ENCODE data around the gene HPSE.
"Not testable (repeated sequence)": the region's sequence is repeated elsewhere in the genome, so short reads cannot be mapped to it uniquely, and the experiment has no call there.

Gene HPSE

GRCh38 chr4:83329521-83330110, 5.0 kb downstream of the HPSE start:
- TF ChIP-seq TAF1 (IDR thresholded peaks at IDR 0.05; ENCODE audit: borderline replicate concordance, low read depth, low read length) (no peak), POLR2AphosphoS5 (IDR thresholded peaks at IDR 0.05; ENCODE audit: low read depth, low read length) (no peak), POLR2A (IDR thresholded peaks at IDR 0.05; ENCODE audit: low read depth, low read length) (no peak)
- DNase-seq (ENCODE audit: insufficient read length) (no peak), FAIRE-seq (no peak)

- DNase-seq (ENCODE audit: insufficient read length) (no peak), FAIRE-seq (no peak)
- TF ChIP-seq POLR2A (IDR thresholded peaks at IDR 0.05; ENCODE audit: low read depth, low read length) (no peak), TAF1 (IDR thresholded peaks at IDR 0.05; ENCODE audit: borderline replicate concordance, low read depth, low read length) (no peak), POLR2AphosphoS5 (IDR thresholded peaks at IDR 0.05; ENCODE audit: low read depth, low read length) (no peak)
Measured at GRCh38 chr4:83328521-83329187, 6.0 kb downstream of the HPSE start.

- FAIRE-seq, result no peak
- DNase-seq (ENCODE audit: insufficient read length), result no peak
- TF ChIP-seq TAF1 (IDR thresholded peaks at IDR 0.05; ENCODE audit: borderline replicate concordance, low read depth, low read length) (no peak), POLR2AphosphoS5 (IDR thresholded peaks at IDR 0.05; ENCODE audit: low read depth, low read length) (no peak), POLR2A (IDR thresholded peaks at IDR 0.05; ENCODE audit: low read depth, low read length) (no peak)
Measured at GRCh38 chr4:83326546-83326945, 8.1 kb downstream of the HPSE start.

GRCh38 chr4:83325306-83325705, 9.3 kb downstream of the HPSE start:
- not testable (repeated sequence) for FAIRE-seq; DNase-seq (ENCODE audit: insufficient read length)

GRCh38 chr4:83323136-83323535, 11.5 kb downstream of the HPSE start:
- FAIRE-seq (no peak), DNase-seq (ENCODE audit: insufficient read length) (no peak)
- TF ChIP-seq POLR2A (IDR thresholded peaks at IDR 0.05; ENCODE audit: low read depth, low read length), result no peak
- TF ChIP-seq POLR2AphosphoS5 (IDR thresholded peaks at IDR 0.05; ENCODE audit: low read depth, low read length), result no peak
- no peak for TF ChIP-seq TAF1 (IDR thresholded peaks at IDR 0.05; ENCODE audit: borderline replicate concordance, low read depth, low read length)

- DNase-seq (ENCODE audit: insufficient read length) (no peak), FAIRE-seq (no peak)
Measured at GRCh38 chr4:83320548-83320947, 14.1 kb downstream of the HPSE start.

GRCh38 chr4:83318666-83319065, 16.0 kb downstream of the HPSE start:
- no peak for FAIRE-seq
- TF ChIP-seq POLR2A (IDR thresholded peaks at IDR 0.05; ENCODE audit: low read depth, low read length) (no peak), POLR2AphosphoS5 (IDR thresholded peaks at IDR 0.05; ENCODE audit: low read depth, low read length) (no peak), TAF1 (IDR thresholded peaks at IDR 0.05; ENCODE audit: borderline replicate concordance, low read depth, low read length) (no peak)
- no peak for DNase-seq (ENCODE audit: insufficient read length)

More at GRCh38 chr4:83320548-83320947, 14.1 kb downstream of the HPSE start:
- no peak for TF ChIP-seq POLR2AphosphoS5 (IDR thresholded peaks at IDR 0.05; ENCODE audit: low read depth, low read length)
- TF ChIP-seq TAF1 (IDR thresholded peaks at IDR 0.05; ENCODE audit: borderline replicate concordance, low read depth, low read length), result no peak
- TF ChIP-seq POLR2A (IDR thresholded peaks at IDR 0.05; ENCODE audit: low read depth, low read length), result no peak

GRCh38 chr4:83317671-83318070, 17.0 kb downstream of the HPSE start:
- FAIRE-seq, result no peak
- TF ChIP-seq POLR2A (IDR thresholded peaks at IDR 0.05; ENCODE audit: low read depth, low read length), result no peak
- TF ChIP-seq POLR2AphosphoS5 (IDR thresholded peaks at IDR 0.05; ENCODE audit: low read depth, low read length), result no peak
- TF ChIP-seq TAF1 (IDR thresholded peaks at IDR 0.05; ENCODE audit: borderline replicate concordance, low read depth, low read length), result no peak
- DNase-seq (ENCODE audit: insufficient read length), result no peak

- no peak for FAIRE-seq
- DNase-seq (ENCODE audit: insufficient read length), result no peak
- TF ChIP-seq POLR2A (IDR thresholded peaks at IDR 0.05; ENCODE audit: low read depth, low read length) (no peak), TAF1 (IDR thresholded peaks at IDR 0.05; ENCODE audit: borderline replicate concordance, low read depth, low read length) (no peak), POLR2AphosphoS5 (IDR thresholded peaks at IDR 0.05; ENCODE audit: low read depth, low read length) (no peak)
Measured at GRCh38 chr4:83316459-83317165, 18.0 kb downstream of the HPSE start.

GRCh38 chr4:83315341-83315870, 19.2 kb downstream of the HPSE start:
- TF ChIP-seq POLR2AphosphoS5 (IDR thresholded peaks at IDR 0.05; ENCODE audit: low read depth, low read length) (no peak), POLR2A (IDR thresholded peaks at IDR 0.05; ENCODE audit: low read depth, low read length) (no peak), TAF1 (IDR thresholded peaks at IDR 0.05; ENCODE audit: borderline replicate concordance, low read depth, low read length) (no peak)
- no peak for DNase-seq (ENCODE audit: insufficient read length)
- no peak for FAIRE-seq

GRCh38 chr4:83308672-83309071, 26.0 kb downstream of the HPSE start:
- TF ChIP-seq POLR2A (IDR thresholded peaks at IDR 0.05; ENCODE audit: low read depth, low read length), result no peak
- no peak for TF ChIP-seq TAF1 (IDR thresholded peaks at IDR 0.05; ENCODE audit: borderline replicate concordance, low read depth, low read length)
- no peak for TF ChIP-seq POLR2AphosphoS5 (IDR thresholded peaks at IDR 0.05; ENCODE audit: low read depth, low read length)
- DNase-seq (ENCODE audit: insufficient read length) (no peak), FAIRE-seq (no peak)

- FAIRE-seq (no peak), DNase-seq (ENCODE audit: insufficient read length) (no peak)
- no peak for TF ChIP-seq POLR2A (IDR thresholded peaks at IDR 0.05; ENCODE audit: low read depth, low read length)
- no peak for TF ChIP-seq TAF1 (IDR thresholded peaks at IDR 0.05; ENCODE audit: borderline replicate concordance, low read depth, low read length)
- TF ChIP-seq POLR2AphosphoS5 (IDR thresholded peaks at IDR 0.05; ENCODE audit: low read depth, low read length), result no peak
Measured at GRCh38 chr4:83307920-83308319, 26.7 kb downstream of the HPSE start.

Measured in GM12892 (cell line).